Breast epithelium (tissue), 4 donors: ENCODE measurements around the gene ZFX. TPM values are rescaled to one million over a fixed set of nuclear protein-coding genes. Genes with fewer than 3 reads are reported as not detected.

ENCODE experiments used
- DNase-seq, 2 donors: peaks; one replicate each; pipeline ENCODE4 v3.0.0-alpha.2; 2019; ENCODE audit warnings: low spot score in 2 of 2
- H3K27ac ChIP-seq, 2 donors: fragments of 200-600 bp; sonication (generic) in 1 of 2; one replicate each; pipeline ENCODE4 v1.5.1; 2016 to 2019; ENCODE audit warnings: mild to moderate bottlenecking in 1 of 2
- H3K27me3 ChIP-seq, 2 donors: fragments of 200-600 bp; sonication (generic) in 1 of 2; one replicate each; pipeline versions ENCODE4 v1.5.1 to v1.6.0; 2017 to 2019; ENCODE audit warnings: control low read depth in 1 of 2, mild to moderate bottlenecking in 1 of 2
- H3K36me3 ChIP-seq: fragments of 200-600 bp; one replicate; pipeline ENCODE4 v1.5.1; 2019
- H3K4me1 ChIP-seq, 2 donors: fragments of 200-600 bp; sonication (generic); one replicate each; pipeline ENCODE4 v1.5.1; 2016 to 2019; ENCODE audit warnings: control low read depth in 1 of 2
- H3K4me3 ChIP-seq, 3 donors: fragments of 200-600 bp; sonication (generic); 1 replicate in 2 of 3; 2 replicates in 1 of 3; pipeline ENCODE4 v1.5.1; 2016 to 2019; ENCODE audit warnings: mild to moderate bottlenecking in 3 of 3, moderate library complexity in 2 of 3
- H3K9me3 ChIP-seq, 2 donors: fragments of 200-600 bp; sonication (generic) in 1 of 2; one replicate each; pipeline ENCODE4 v1.5.1; 2016 to 2019; ENCODE audit warnings: control low read depth in 1 of 2
- POLR2A ChIP-seq: fragments of 450-650 bp; IDR thresholded peaks from one replicate; pipeline ENCODE4 v1.6.1; 2016; ENCODE audit warnings: antibody characterized with exemption, mild to moderate bottlenecking, moderate library complexity
- POLR2AphosphoS5 ChIP-seq, 3 donors: sonication (generic); formaldehyde crosslinking; IDR thresholded peaks; one replicate each; pipeline ENCODE4 v1.6.1; 2017; ENCODE audit warnings: antibody characterized with exemption in 3 of 3
- intact Hi-C: fragments of 100-400 bp; cut with DNase I; formaldehyde crosslinking; loops from one replicate; pipeline ENCODE4 v1.15.1; 2023; ENCODE audit warnings: low total_unique reads
- total RNA-seq, 3 donors: library from RNA; depleted of rRNA; stranded (reverse); fragments of >200 nt; gene quantifications; one replicate each; pipeline ENCODE4 v1.1.0, GENCODE V29; 2016
- TF ChIP-seq, protein P1 (sequence below), 3 donors: fragments of 450-650 bp; IDR thresholded peaks; one replicate each; pipeline ENCODE4 v1.5.1; 2016 to 2017; ENCODE audit warnings: antibody characterized with exemption in 3 of 3, mild to moderate bottlenecking in 3 of 3, moderate library complexity in 3 of 3

The ZFX gene
- total RNA-seq, 3 donors from 2014 or later: 46.9 to 88.4 (median 67.5) TPM

DNA sequence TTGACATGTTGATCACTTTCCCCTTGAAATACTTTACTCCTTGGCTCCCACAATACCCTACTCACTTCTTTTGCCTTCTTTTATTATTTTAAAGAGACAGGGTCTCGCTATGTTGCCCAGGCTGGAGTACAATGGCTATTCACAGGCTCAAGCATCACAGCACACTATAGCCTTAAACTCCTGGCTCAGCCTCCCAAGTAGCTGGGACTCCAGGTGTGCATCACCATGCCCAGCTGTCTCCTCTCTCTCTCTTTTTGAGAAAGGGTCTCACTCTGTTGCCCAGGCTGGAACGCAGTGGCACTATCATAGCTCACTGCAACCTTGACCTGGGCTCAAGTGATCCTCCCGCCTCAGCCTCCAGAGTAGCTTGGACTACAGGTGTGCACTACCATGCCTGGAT, 112.8 kb downstream of the ZFX start:
- DNase-seq: no peak
- Histone ChIP-seq H3K27ac (no peak overlapping the region), H3K27me3 (peaks cover 0 to 41% of the 10 kb centered on the region in 2 donors), H3K36me3 (no peaks in the 10 kb centered on the region), H3K9me3 (no peaks in the 10 kb centered on the region), H3K4me3 (no peak overlapping the region), H3K4me1 (no peaks in the 10 kb centered on the region)
- TF ChIP-seq, protein P1, sequence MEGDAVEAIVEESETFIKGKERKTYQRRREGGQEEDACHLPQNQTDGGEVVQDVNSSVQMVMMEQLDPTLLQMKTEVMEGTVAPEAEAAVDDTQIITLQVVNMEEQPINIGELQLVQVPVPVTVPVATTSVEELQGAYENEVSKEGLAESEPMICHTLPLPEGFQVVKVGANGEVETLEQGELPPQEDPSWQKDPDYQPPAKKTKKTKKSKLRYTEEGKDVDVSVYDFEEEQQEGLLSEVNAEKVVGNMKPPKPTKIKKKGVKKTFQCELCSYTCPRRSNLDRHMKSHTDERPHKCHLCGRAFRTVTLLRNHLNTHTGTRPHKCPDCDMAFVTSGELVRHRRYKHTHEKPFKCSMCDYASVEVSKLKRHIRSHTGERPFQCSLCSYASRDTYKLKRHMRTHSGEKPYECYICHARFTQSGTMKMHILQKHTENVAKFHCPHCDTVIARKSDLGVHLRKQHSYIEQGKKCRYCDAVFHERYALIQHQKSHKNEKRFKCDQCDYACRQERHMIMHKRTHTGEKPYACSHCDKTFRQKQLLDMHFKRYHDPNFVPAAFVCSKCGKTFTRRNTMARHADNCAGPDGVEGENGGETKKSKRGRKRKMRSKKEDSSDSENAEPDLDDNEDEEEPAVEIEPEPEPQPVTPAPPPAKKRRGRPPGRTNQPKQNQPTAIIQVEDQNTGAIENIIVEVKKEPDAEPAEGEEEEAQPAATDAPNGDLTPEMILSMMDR (IDR thresholded peaks at IDR 0.05): no peak
- no peak for TF ChIP-seq POLR2A
- intact Hi-C loops: no loop called here

DNA sequence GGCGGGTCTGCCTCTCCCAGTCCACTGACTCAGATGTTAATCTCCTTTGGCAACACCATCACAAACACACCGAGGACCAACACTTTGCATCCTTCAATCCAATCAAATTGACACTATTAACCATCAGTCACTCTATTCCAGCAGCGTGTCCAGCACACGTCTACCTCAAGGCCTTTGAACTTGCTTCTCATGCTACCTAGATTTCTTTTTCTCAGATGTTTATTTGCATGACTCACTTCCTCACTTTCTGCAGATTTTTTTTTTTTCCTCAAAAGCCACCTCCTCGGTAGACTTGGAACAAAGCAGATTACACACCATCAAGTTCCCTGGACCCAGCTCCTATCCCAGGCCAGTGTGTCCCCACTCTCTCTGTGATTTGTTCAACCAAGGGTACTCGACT, 114.9 kb downstream of the ZFX start:
- Histone ChIP-seq H3K9me3 (no peaks in the 10 kb centered on the region), H3K27me3 (peaks cover 0 to 40% of the 10 kb centered on the region in 2 donors), H3K36me3 (no peaks in the 10 kb centered on the region), H3K27ac (no peak overlapping the region), H3K4me1 (no peaks in the 10 kb centered on the region), H3K4me3 (no peak overlapping the region)
- DNase-seq: no peak
- TF ChIP-seq POLR2A (no peak), POLR2AphosphoS5 (IDR thresholded peaks at IDR 0.05) (no peak)
- TF ChIP-seq, protein P1 (IDR thresholded peaks at IDR 0.05): no peak
- intact Hi-C loops: no loop called here

Other genes starting within 250 kb of the ZFX start
- 10 to 100 TPM in 2 of 3 donors, 1 to 10 TPM in 1; 5.8 to 16.7 (median 16.1) TPM for gene APOO, start 241.8 kb upstream of the ZFX start, total RNA-seq
- gene CXorf58, start 241.7 kb upstream of the ZFX start, total RNA-seq: 1 to 10 TPM in 1 of 3 donors, not detected in 2; 1.5 TPM
- gene KLHL15, start 122.5 kb upstream of the ZFX start, total RNA-seq: 10 to 100 TPM in 2 of 3 donors, 1 to 10 TPM in 1; 6.9 to 16.5 (median 10.4) TPM
- 100 to 1,000 TPM in 2 of 3 donors, 10 to 100 TPM in 1; 95.5 to 150 (median 129) TPM for gene EIF2S3, start 94.8 kb upstream of the ZFX start, total RNA-seq
- not detected for gene SUPT20HL2, start 164.3 kb downstream of the ZFX start, total RNA-seq
- not detected for gene SUPT20HL1, start 210.9 kb downstream of the ZFX start, total RNA-seq